Left ventricle myocardium inferior (tissue), 1 donor: ENCODE data around the gene VAMP8. TPM values are rescaled to one million over a fixed set of nuclear protein-coding genes. Genes with fewer than 3 reads are reported as not detected.

Experiments
- DNase-seq: peaks from one replicate; pipeline ENCODE4 v3.0.0-alpha.2; 2020
- H3K27ac ChIP-seq: fragments of 200-600 bp; replicated peaks from 2 replicates; pipeline ENCODE4 v1.8.0; 2021
- H3K27me3 ChIP-seq: fragments of 200-600 bp; 2 replicates; pipeline ENCODE4 v1.8.0; 2021; ENCODE audit warnings: low read depth
- H3K36me3 ChIP-seq: fragments of 200-600 bp; 2 replicates; pipeline ENCODE4 v1.8.0; 2021
- H3K4me1 ChIP-seq: fragments of 200-600 bp; 2 replicates; pipeline ENCODE4 v1.8.0; 2021
- H3K4me3 ChIP-seq: fragments of 200-600 bp; 2 replicates; pipeline ENCODE4 v1.8.0; 2021; ENCODE audit warnings: mild to moderate bottlenecking, moderate library complexity
- H3K9me3 ChIP-seq: fragments of 200-600 bp; replicated peaks from 2 replicates; pipeline ENCODE4 v1.8.0; 2021
- CTCF ChIP-seq: fragments of 200-600 bp; IDR thresholded peaks from 2 replicates; pipeline ENCODE4 v1.8.0; 2021; ENCODE audit warnings: antibody characterized with exemption, mild to moderate bottlenecking, borderline replicate concordance
- intact Hi-C: fragments of 100-400 bp; cut with micrococcal nuclease; formaldehyde crosslinking; loops from one replicate; pipeline ENCODE4 v1.11.0; 2022
- total RNA-seq: library from RNA; stranded (reverse); fragmentation: NEBNext Ultra II Directional; extraction: Animal tissue kit (Norgen Biotek cat#: 25700); gene quantifications from one replicate; pipeline ENCODE4 v1.2.1, GENCODE V29; 2021
- donor health status: DM: no; HTN: yes; CAD: no; lungs with severe emphysema.

Gene VAMP8
- total RNA-seq, 1 donor from 2014 or later = 15.5 TPM

GRCh38 chr2:85564144-85564563 is 13.2 kb upstream of the VAMP8 start:
- Histone ChIP-seq H3K27ac (no peak overlapping the region), H3K36me3 (no peaks in the 10 kb centered on the region), H3K27me3 (no peaks in the 10 kb centered on the region), H3K9me3 (no peaks in the 10 kb centered on the region), H3K4me1 (peaks cover 31% of the 10 kb centered on the region), H3K4me3 (no peak overlapping the region)
- intact Hi-C loops = no loop called here
- TF ChIP-seq CTCF = no peak
- no peak for DNase-seq

GRCh38 chr2:85566265-85566664 is 11.1 kb upstream of the VAMP8 start:
- Histone ChIP-seq H3K36me3 (no peaks in the 10 kb centered on the region), H3K4me3 (no peak overlapping the region), H3K27ac (no peak overlapping the region), H3K9me3 (no peaks in the 10 kb centered on the region), H3K4me1 (peaks cover 10% of the 10 kb centered on the region), H3K27me3 (no peaks in the 10 kb centered on the region)
- intact Hi-C loops = no loop called here
- no peak for TF ChIP-seq CTCF
- no peak for DNase-seq

GRCh38 chr2:85575739-85576138 is 1.6 kb upstream of the VAMP8 start:
- Histone ChIP-seq H3K4me3 (no peak overlapping the region), H3K27ac (no peak overlapping the region), H3K9me3 (no peaks in the 10 kb centered on the region), H3K36me3 (no peaks in the 10 kb centered on the region), H3K27me3 (no peaks in the 10 kb centered on the region), H3K4me1 (peaks cover 26% of the 10 kb centered on the region)
- DNase-seq = no peak
- intact Hi-C loops = no loop called here
- TF ChIP-seq CTCF = no peak

GRCh38 chr2:85577063-85577385 is 362 bp upstream of the VAMP8 start:
- Histone ChIP-seq H3K4me3 (peak overlapping the region; percentile 47), H3K9me3 (no peaks in the 10 kb centered on the region), H3K27me3 (no peaks in the 10 kb centered on the region), H3K4me1 (peaks cover 26% of the 10 kb centered on the region), H3K27ac (peak overlapping the region; percentile 72), H3K36me3 (no peaks in the 10 kb centered on the region)
- intact Hi-C loops = no loop called here
- no peak for TF ChIP-seq CTCF
- DNase-seq = no peak

GRCh38 chr2:85578243-85579180 is 1.1 kb downstream of the VAMP8 start:
- H3K27ac ChIP-seq = peak overlapping the region; percentile 72
- H3K36me3 ChIP-seq = no peaks in the 10 kb centered on the region
- no peak for TF ChIP-seq CTCF
- peaks cover 31% of the 10 kb centered on the region for H3K4me1 ChIP-seq
- intact Hi-C loops = no loop called here
- DNase-seq = peak; percentile 56
- H3K27me3 ChIP-seq = no peaks in the 10 kb centered on the region
- H3K4me3 ChIP-seq = peak overlapping the region; percentile 47
- H3K9me3 ChIP-seq = no peaks in the 10 kb centered on the region
